ENCODE data around the gene HIRIP3.
"Not testable (repeated sequence)": the region's sequence is repeated elsewhere in the genome, so short reads cannot be mapped to it uniquely, and the experiment has no call there.

- TF ChIP-seq POLR2A (IDR thresholded peaks at IDR 0.05; ENCODE audit: low read length); GATA1 (IDR thresholded peaks at IDR 0.05; ENCODE audit: low read depth, low read length): not testable (repeated sequence)
These were observed 22.5 kb upstream of the HIRIP3 start for GRCh38 chr16:30017937-30018336.

All from erythroblast (primary cell).